ENCODE results near the gene KSR1. TPM values are rescaled to one million over a fixed set of nuclear protein-coding genes. Genes with fewer than 3 reads are reported as not detected.

Gene KSR1
- total and polyA plus RNA-seq, 9 of the 15 experiments (the other 6 are each of a cell fraction or from before 2014, with no cell fraction given), result 1.4 to 51.7 (median 18.4) TPM

DNA sequence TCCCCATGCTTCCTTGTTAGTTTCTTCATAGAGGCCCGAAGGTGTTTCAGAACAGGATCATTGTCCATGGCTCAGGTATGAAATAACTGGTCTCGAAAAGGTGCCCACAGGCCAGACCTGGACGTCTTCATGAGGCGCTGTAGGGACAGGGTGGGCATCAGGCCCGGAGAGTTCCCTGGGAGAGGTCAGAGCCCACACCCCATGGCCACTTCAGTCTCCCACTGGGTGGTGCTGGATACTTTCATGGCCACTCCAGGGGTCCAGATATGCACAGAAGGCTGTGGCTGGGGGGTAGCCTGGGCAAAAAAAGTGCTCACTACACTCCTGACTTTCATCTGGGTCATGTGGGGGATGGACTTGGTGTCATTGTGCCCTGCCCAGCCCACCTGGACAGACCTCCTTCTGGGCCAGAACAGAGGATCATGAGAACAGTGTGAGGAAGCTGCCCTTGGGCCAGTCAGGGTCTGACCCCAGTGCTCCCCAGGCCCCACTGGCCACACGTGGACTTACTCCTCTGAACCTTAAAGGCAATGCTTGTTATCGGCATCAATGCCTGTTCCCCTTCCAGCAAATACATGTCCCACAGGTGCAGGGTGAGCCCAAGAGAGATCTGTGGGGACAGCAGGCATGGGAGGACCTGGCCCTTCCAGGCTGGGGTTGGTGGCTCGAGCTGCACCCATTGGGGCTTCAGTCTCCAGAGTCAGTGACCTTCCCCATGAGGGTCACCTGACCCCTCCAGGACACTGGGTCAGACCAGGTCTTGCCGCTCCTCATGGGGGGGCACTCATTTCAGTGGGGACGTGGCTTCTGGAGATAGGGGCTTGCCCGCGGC lies 211.6 kb downstream of the KSR1 start (continued):
- TF ChIP-seq AFF4 (CRISPR knock-in tag; IDR thresholded peaks at IDR 0.05) (no peak), EP400 (IDR thresholded peaks at IDR 0.05) (no peak), ZC3H4 (CRISPR knock-in tag; IDR thresholded peaks at IDR 0.05; ENCODE audit: borderline replicate concordance) (no peak), ZNF224 (CRISPR knock-in tag; IDR thresholded peaks at IDR 0.05) (no peak), TAL1 (IDR thresholded peaks at IDR 0.05) (no peak)
- TF ChIP-seq, protein P1, sequence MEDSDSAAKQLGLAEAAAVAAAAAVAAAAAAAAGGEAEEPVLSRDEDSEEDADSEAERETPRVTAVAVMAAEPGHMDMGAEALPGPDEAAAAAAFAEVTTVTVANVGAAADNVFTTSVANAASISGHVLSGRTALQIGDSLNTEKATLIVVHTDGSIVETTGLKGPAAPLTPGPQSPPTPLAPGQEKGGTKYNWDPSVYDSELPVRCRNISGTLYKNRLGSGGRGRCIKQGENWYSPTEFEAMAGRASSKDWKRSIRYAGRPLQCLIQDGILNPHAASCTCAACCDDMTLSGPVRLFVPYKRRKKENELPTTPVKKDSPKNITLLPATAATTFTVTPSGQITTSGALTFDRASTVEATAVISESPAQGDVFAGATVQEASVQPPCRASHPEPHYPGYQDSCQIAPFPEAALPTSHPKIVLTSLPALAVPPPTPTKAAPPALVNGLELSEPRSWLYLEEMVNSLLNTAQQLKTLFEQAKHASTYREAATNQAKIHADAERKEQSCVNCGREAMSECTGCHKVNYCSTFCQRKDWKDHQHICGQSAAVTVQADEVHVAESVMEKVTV (CRISPR knock-in tag; IDR thresholded peaks at IDR 0.05), result no peak
- TF ChIP-seq, protein P2, sequence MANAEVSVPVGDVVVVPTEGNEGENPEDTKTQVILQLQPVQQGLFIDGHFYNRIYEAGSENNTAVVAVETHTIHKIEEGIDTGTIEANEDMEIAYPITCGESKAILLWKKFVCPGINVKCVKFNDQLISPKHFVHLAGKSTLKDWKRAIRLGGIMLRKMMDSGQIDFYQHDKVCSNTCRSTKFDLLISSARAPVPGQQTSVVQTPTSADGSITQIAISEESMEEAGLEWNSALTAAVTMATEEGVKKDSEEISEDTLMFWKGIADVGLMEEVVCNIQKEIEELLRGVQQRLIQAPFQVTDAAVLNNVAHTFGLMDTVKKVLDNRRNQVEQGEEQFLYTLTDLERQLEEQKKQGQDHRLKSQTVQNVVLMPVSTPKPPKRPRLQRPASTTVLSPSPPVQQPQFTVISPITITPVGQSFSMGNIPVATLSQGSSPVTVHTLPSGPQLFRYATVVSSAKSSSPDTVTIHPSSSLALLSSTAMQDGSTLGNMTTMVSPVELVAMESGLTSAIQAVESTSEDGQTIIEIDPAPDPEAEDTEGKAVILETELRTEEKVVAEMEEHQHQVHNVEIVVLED (CRISPR knock-in tag; IDR thresholded peaks at IDR 0.05), result no peak
